HepG2 (cell line): ENCODE measurements around the gene TLE7. TPM values are rescaled to one million over a fixed set of nuclear protein-coding genes. Genes with fewer than 3 reads are reported as not detected.

Source experiments
- E2F1 ChIP-seq: sonication (generic); formaldehyde crosslinking; IDR thresholded peaks from 2 replicates; pipeline ENCODE4 v1.5.0; 2020; ENCODE audit warnings: missing genetic modification reagents
- HNRNPH1 ChIP-seq: fragments of 200-400 bp; formaldehyde crosslinking; optimal IDR thresholded peaks from 2 replicates; pipeline ENCODE3; 2017; ENCODE audit warnings: mild to moderate bottlenecking, low read depth, low read length
- KDM1A ChIP-seq: IDR thresholded peaks from 2 replicates; pipeline ENCODE4 v1.6.1; 2016; ENCODE audit warnings: missing compliant biosample characterization
- KDM4B ChIP-seq: sonication (generic); formaldehyde crosslinking; IDR thresholded peaks from 2 replicates; pipeline ENCODE4 v1.4.0; 2020; ENCODE audit warnings: missing genetic modification reagents
- MTF2 ChIP-seq: sonication (generic); formaldehyde crosslinking; IDR thresholded peaks from 2 replicates; pipeline ENCODE4 v1.5.0; 2020; ENCODE audit warnings: missing genetic modification reagents, borderline replicate concordance
- MXD4 ChIP-seq: IDR thresholded peaks from 2 replicates; pipeline ENCODE4 v1.6.1; 2016; ENCODE audit warnings: mild to moderate bottlenecking, missing biosample characterization, missing genetic modification reagents
- SNRNP70 ChIP-seq: fragments of 200-400 bp; formaldehyde crosslinking; IDR thresholded peaks from 2 replicates; pipeline ENCODE4 v1.6.1; 2017; ENCODE audit warnings: mild to moderate bottlenecking, low read depth, low read length, moderate library complexity
- TIGD3 ChIP-seq: sonication (generic); formaldehyde crosslinking; IDR thresholded peaks from 2 replicates; pipeline ENCODE4 v1.5.1; 2020; ENCODE audit warnings: mild to moderate bottlenecking, missing genetic modification reagents, borderline replicate concordance
- WIZ ChIP-seq: sonication (generic); formaldehyde crosslinking; IDR thresholded peaks from 2 replicates; pipeline ENCODE4 v1.5.1; 2020; ENCODE audit warnings: mild to moderate bottlenecking, missing genetic modification reagents
- ZBTB38 ChIP-seq: sonication (generic); formaldehyde crosslinking; IDR thresholded peaks from 2 replicates; pipeline ENCODE4 v1.5.1; 2020; ENCODE audit warnings: mild to moderate bottlenecking, missing genetic modification reagents
- ZBTB42 ChIP-seq: sonication (generic); formaldehyde crosslinking; IDR thresholded peaks from 2 replicates; pipeline ENCODE4 v1.5.0; 2020; ENCODE audit warnings: mild to moderate bottlenecking, missing genetic modification reagents
- ZBTB46 ChIP-seq: sonication (generic); formaldehyde crosslinking; IDR thresholded peaks from 2 replicates; pipeline ENCODE4 v1.4.0; 2020; ENCODE audit warnings: mild to moderate bottlenecking, missing genetic modification reagents, borderline replicate concordance
- ZNF232 ChIP-seq: sonication (generic); formaldehyde crosslinking; IDR thresholded peaks from 2 replicates; pipeline ENCODE4 v1.4.0; 2020; ENCODE audit warnings: missing genetic modification reagents, borderline replicate concordance
- ZNF235 ChIP-seq: sonication (generic); formaldehyde crosslinking; IDR thresholded peaks from 2 replicates; pipeline ENCODE4 v1.8.1; 2023; ENCODE audit warnings: mild to moderate bottlenecking, missing genetic modification reagents, borderline replicate concordance
- ZNF256 ChIP-seq: sonication (generic); formaldehyde crosslinking; conservative IDR thresholded peaks from 2 replicates; pipeline ENCODE4 v1.4.0; 2020; ENCODE audit warnings: missing genetic modification reagents
- ZNF296 ChIP-seq: sonication (generic); formaldehyde crosslinking; conservative IDR thresholded peaks from 2 replicates; pipeline ENCODE4 v1.5.0; 2020; ENCODE audit warnings: mild to moderate bottlenecking, missing genetic modification reagents
- ZNF30 ChIP-seq: sonication (generic); formaldehyde crosslinking; IDR thresholded peaks from 2 replicates; pipeline ENCODE4 v1.5.0; 2020; ENCODE audit warnings: mild to moderate bottlenecking, missing genetic modification reagents
- ZNF343 ChIP-seq: sonication (generic); formaldehyde crosslinking; IDR thresholded peaks from 2 replicates; pipeline ENCODE4 v1.4.0; 2020; ENCODE audit warnings: mild to moderate bottlenecking, missing genetic modification reagents
- ZNF629 ChIP-seq: sonication (generic); formaldehyde crosslinking; conservative IDR thresholded peaks from 2 replicates; pipeline ENCODE4 v1.5.0; 2020; ENCODE audit warnings: missing genetic modification reagents
- ZNF839 ChIP-seq: sonication (generic); formaldehyde crosslinking; IDR thresholded peaks from 2 replicates; pipeline ENCODE4 v1.4.0; 2020; ENCODE audit warnings: missing genetic modification reagents, mild to moderate bottlenecking, borderline replicate concordance
- ZNF841 ChIP-seq: sonication (generic); formaldehyde crosslinking; IDR thresholded peaks from 2 replicates; pipeline ENCODE4 v1.8.1; 2023; ENCODE audit warnings: missing genetic modification reagents, borderline replicate concordance
- ZSCAN29 ChIP-seq: sonication (generic); formaldehyde crosslinking; conservative IDR thresholded peaks from 2 replicates; pipeline ENCODE4 v1.4.0; 2020; ENCODE audit warnings: mild to moderate bottlenecking, missing genetic modification reagents
- ZSCAN9 ChIP-seq: IDR thresholded peaks from 2 replicates; pipeline ENCODE4 v1.6.1; 2016; ENCODE audit warnings: borderline replicate concordance
- polyA plus RNA-seq, 8 experiments: library from polyadenylated mRNA; depleted of rRNA in 3 of 8; stranded (reverse) in 7 of 8; unstranded in 1 of 8; fragments of >200 nt; fragmentation: Illumina TruSeq in 4 of 8; extraction: Trizol in 4 of 8; gene quantifications; 2 replicates each; pipeline versions ENCODE4 v1.2.1 to v1.2.3, GENCODE V29; 2011 to 2016; ENCODE audit warnings: low read depth in 4 of 8, missing spikeins in 1 of 8, mixed read lengths in 1 of 8; ENCODE audit not compliant: insufficient read depth in 1 of 8
- total RNA-seq, 5 experiments: library from RNA; depleted of rRNA; stranded (reverse); fragments of >200 nt; fragmentation: Illumina TruSeq; extraction: Trizol; gene quantifications; 2 replicates each; pipeline ENCODE4 v1.2.3, GENCODE V29; 2016; ENCODE audit warnings: low read depth in 1 of 5

TLE7 gene
- total and polyA plus RNA-seq, 2 of the 13 experiments (the other 11 are each of a cell fraction or from before 2014, with no cell fraction given), result not detected

GRCh38 chr16:71484006-71484893 lies 42.4 kb upstream of the TLE7 start (continued):
- TF ChIP-seq SNRNP70 (no peak), TIGD3 (CRISPR knock-in tag) (no peak), ZNF296 (CRISPR knock-in tag) (0 out of 2 replicates have a peak, but pooled peaks have one; percentile 56), MXD4 (CRISPR knock-in tag) (peak; percentile 95), WIZ (peak; percentile 96), ZNF839 (CRISPR knock-in tag) (peak; percentile 91; the same call in 1 of the 2 replicates), E2F1 (CRISPR knock-in tag) (no peak), ZNF30 (no peak), KDM4B (CRISPR knock-in tag) (peak; percentile 69; the same call in 1 of the 2 replicates), ZSCAN9 (CRISPR knock-in tag) (no peak; the same call in 1 of the 2 replicates), ZBTB46 (0 out of 2 replicates have a peak, but pooled peaks have one; percentile 26), ZNF629 (CRISPR knock-in tag) (peak; percentile 66), KDM1A (CRISPR knock-in tag) (no peak), ZNF235 (no peak), MTF2 (CRISPR knock-in tag) (peak; percentile 84; the same call in 1 of the 2 replicates), ZBTB38 (CRISPR knock-in tag) (peak; percentile 75; the same call in 1 of the 2 replicates), ZSCAN29 (CRISPR knock-in tag) (no peak), ZNF256 (no peak), ZBTB42 (no peak), HNRNPH1 (no peak), ZNF841 (CRISPR knock-in tag) (no peak), ZNF232 (no peak), ZNF343 (CRISPR knock-in tag) (no peak)
